GOT3 (cell line): ENCODE results near the gene LENG9.
A peak's percentile ranks its signal among the peaks of the same experiment; 100 is the strongest.
"Not testable (repeated sequence)": the region's sequence is repeated elsewhere in the genome, so short reads cannot be mapped to it uniquely, and the experiment has no call there.

Source experiments
- DNase-seq: peaks from one replicate; lab custom pipeline; 2025; ENCODE audit warnings: mixed read lengths; lab: John Stamatoyannopoulos, UW

LENG9 gene

GRCh38 chr19:54478677-54479266 is 15.2 kb upstream of the LENG9 start:
- DNase-seq, result no peak

DNA sequence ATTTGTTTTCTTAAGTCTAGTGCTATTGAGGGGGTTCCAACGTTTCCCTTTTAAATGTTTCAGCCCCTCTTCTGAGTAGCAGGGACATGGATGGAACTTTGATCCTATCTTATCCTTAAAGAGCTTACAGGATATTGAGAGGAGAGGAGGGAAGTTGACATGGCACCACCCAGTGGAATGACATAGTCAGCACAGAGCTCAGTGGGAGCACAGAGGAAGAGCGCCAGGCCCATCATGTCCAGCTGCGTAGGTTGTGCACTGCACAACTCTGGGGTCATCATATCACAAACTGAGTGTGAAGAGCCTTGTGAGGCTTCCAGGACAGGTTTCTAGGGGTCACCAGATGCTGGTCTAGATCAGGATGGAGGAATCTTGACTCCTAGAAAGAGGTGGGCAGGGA is 14.1 kb upstream of the LENG9 start:
- DNase-seq, result no peak

DNA sequence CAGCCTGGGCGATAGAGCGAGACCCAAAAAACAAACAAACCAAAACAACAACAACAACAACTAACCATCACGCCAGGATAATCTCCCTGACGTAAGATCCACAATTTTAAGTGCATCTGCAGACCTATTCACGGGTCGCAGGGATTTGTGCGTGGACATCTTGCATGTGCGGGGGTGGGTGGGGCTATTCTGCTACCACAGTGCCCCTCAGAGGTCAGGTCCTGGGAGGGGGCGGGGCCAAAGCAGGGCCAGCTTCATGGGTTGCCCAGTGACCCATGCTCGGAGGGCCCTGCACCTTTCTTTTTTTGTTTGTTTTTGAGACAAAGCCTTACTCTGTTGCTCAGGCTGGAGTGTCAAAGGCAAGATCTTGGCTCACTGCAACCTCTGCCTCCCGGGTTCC is 12.1 kb upstream of the LENG9 start:
- no peak for DNase-seq

DNA sequence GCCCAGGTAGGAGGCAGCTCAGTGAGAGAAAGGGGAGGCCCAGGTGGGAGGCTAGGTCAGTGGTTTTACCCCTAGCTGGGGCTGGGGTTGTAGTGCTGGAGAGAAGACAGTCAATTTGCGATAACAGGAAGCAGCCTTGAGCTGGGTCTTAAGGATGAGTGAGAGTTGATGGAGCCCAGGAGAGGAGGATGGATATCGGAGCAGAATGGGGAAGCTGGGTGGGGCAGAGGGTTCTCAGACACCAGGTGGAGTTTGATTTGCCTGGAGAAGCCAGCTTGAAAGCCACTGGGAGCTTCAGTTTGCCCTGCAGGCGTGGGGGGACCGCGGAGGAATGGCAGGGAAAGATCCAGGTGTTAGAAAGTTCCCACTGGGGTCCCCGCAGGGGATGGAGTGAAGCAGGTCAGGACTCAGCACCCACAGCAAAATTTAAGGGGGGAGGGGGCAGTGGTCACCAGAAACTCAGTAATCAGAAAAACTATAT is 10.4 kb upstream of the LENG9 start:
- DNase-seq, result no peak

DNA sequence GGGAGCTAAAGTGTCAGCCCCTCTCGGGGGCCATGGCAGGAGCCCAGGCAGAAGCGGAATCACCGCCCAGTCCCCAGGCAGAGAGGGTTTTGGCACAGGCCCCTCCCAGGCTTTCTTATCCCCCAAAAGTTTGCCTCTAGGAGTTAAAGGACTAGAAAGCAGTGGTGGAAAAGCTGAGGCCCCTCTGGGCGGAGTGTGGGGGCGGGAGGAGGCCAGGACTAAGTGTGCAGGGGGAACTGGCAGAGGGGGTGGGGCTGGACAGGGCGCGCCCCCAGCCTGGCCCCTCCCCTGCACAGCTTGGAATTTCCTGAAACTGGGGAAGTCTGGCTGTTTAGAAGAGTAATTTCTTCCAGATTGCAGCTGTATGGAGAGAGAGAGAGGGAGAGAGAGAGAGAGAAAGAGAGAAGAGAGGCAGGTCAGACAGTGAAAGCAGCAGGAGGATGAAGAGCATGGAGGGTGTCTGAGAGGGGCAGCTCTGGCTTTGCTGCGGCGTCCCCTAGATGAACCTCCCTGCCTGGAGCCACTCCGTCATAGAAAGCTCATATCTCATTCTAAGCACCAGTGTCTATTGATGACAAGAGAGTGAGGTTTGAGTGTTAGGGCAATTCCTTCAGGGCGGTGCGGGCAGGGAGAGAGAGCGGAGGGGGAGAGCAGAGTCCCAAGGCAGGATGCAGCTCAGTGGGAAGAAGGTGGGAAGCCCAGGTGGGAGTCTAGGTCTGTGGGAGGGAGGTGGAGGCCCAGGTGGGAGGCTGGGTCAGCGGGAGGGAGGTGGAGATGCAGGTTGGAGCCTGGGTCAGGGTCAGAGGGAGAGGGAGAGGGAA is 9.7 kb upstream of the LENG9 start, which contains the start of gene CDC42EP5:
Gene CDC42EP5, minus strand, starts transcription at position 226 of the 821 bp plus-strand sequence. CDS start 7,749 bp downstream, outside the sequence.
- no peak for DNase-seq

- no peak for DNase-seq
Observed at GRCh38 chr19:54470991-54471782, 7.6 kb upstream of the LENG9 start.

- DNase-seq, result no peak
Observed at GRCh38 chr19:54470276-54470887, 6.8 kb upstream of the LENG9 start.

DNA sequence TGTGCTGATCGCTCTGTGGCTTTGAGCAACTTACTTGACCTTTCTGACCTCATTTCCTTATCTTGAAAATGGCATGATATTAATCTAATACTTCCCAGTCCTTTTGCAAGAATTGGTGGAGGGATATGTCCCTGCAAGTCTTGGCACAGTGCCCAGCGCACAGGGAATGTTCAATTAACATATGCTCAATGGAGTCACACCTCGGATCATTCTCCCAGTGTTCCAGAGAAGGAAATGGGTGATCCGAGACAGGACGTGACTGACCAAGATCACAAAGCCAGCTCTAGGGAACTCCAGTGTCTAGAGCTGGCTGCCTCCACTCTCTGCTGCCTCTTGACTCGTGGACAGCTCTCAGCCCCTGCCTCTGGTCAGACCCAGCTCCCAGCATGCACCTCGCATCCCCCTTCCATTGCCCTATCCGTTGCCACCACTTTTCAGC is 5.9 kb upstream of the LENG9 start:
- no peak for DNase-seq

GRCh38 chr19:54466110-54466480 is 2.5 kb upstream of the LENG9 start:
- DNase-seq, result not testable (repeated sequence)

DNA sequence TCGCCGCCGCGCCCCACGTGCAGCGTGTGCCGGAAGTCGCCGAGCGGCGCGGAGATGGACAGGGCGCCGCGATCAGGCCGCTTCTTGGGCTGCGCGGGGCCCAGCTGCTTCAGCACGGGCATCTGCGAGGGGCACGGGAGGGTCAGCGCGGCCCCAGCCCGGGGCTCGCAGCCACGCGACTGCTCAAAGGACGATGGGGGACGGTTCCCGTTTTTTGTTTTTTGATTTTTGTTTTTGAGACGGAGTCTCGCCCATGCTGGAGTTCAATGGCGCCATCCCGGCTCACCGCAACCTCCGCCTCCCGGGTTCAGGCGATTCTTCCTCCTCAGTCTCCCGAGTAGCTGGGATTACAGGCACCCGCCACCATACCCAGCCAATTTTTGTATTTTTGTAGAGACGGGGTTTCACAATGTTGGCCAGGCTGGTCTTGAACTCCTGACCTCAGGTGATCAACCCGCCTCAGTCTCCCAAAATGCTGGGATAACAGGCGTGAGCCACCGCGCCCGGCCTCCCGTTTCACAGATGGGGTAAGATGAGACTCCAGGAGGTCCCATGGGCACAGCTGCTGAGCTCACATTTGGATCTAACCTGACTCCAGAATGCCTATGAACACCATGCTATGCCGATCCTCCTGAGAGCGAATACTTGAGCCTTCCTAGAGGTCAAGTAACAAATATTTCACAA is 2.0 kb upstream of the LENG9 start:
- no peak for DNase-seq

- DNase-seq, result peak; percentile 61
Observed at GRCh38 chr19:54464630-54465425, 1.2 kb upstream of the LENG9 start.

- DNase-seq, result peak; percentile 66
Observed at GRCh38 chr19:54464044-54464629, 559 bp upstream of the LENG9 start.

DNA sequence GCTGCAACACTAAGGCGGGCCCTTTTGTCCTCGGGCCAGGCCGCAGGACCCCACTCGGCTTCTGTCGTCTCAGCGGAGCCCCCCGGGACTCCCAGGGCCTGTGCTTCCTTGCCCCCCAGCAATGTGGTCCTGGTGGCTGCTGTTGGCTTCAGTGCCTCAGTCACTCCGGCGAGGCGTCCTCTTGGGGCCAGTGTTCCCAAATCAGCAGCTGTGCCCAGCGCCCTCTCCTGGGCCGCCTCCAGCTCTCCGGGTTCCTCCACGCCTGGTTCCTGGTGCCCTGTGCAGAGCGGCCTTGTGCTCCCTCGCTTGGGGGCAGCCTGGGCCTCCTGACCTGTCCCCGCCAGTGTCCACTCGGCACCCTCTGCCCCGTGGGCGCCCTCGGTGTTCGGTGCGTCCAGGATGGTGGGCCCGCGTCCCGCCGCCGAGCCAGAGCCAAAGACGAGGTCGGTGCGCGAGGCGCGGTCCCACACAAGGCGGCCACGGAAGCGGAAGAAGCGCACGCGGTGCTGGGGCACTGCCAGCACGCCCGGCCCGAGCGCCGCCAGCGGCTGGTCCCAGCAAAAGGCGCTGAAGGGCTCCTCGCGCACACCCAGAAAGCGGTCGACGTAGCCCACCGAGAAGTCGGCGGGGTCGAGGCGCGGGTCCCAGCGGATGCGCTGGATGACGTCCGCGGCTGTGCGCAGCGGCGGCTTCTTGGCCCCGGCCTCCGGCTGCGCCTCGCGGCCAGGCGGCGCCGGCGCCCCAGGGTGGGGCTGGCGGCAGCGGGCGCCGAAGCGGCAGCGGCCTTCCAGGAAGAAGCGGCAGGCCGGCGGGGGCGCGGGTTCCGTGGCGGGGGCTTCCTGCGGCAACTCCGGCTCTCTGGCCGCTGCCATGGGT is 685 bp downstream of the LENG9 start:
- DNase-seq, result no peak

- DNase-seq, result no peak
Observed at GRCh38 chr19:54462047-54462654, 1.4 kb downstream of the LENG9 start.

DNA sequence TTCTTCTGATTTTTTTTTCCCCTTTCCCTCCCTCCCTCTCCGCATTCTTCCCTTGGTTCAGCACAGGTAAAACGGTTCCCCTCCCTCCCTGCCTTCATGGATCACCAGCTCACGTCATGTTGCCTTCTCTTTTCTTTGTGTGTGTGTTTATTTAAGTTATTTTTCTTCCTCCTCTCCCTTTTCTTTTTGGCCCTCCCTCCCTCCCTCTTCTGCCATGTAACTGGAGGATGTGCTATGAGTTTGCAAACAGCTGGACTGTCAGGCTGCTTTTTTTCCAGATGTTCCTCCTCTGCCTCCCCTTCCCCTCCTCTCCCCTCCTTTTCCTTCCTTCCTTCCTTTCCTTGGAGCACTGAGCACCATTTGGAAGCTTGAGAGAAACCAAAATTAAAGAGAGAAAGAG is 2.0 kb downstream of the LENG9 start:
- DNase-seq, result no peak

DNA sequence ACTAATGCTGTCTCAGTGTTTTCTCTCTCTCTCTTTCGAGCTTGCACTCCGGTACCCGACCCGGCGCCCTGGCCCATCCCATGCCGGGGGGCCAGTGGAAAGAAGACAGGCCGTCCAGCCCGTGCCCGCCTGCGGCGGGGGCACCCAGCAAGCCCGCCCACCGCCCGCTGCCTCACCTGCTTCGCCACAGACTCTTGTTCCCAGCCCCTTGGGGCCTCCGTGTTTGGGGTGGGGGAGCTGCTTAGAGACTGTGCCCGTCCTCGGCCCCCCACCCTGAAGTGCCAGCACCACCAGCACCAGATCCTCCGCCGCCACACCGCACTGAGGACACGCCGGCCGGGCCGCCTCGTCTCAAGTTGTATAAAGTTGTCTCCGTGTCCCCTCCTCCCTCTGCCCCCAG is 2.4 kb downstream of the LENG9 start:
- DNase-seq, result no peak

GRCh38 chr19:54460230-54461005 is 3.2 kb downstream of the LENG9 start:
- no peak for DNase-seq
